IPS-15b (cell line): ENCODE results near the gene RNASE9.
"Not testable (repeated sequence)": the region's sequence is repeated elsewhere in the genome, so short reads cannot be mapped to it uniquely, and the experiment has no call there.

Source experiments
- H3K27me3 ChIP-seq: one replicate; pipeline ENCODE4 v1.6.1; 2013; ENCODE audit warnings: low read length; ENCODE audit not compliant: control insufficient read depth, insufficient read depth
- H3K36me3 ChIP-seq: one replicate; pipeline ENCODE4 v1.6.1; 2013; ENCODE audit warnings: low read length; ENCODE audit not compliant: control insufficient read depth, insufficient read depth
- H3K4me1 ChIP-seq: one replicate; pipeline ENCODE4 v1.6.1; 2013; ENCODE audit warnings: mild to moderate bottlenecking, low read length; ENCODE audit not compliant: control insufficient read depth, insufficient read depth
- H3K4me3 ChIP-seq: one replicate; pipeline ENCODE4 v1.5.1; 2013; ENCODE audit warnings: low read depth, low read length
- H3K9ac ChIP-seq: one replicate; pipeline ENCODE4 v1.6.1; 2013; ENCODE audit warnings: low read depth, mild to moderate bottlenecking, low read length
- H3K9me3 ChIP-seq: one replicate; pipeline ENCODE4 v1.6.1; 2013; ENCODE audit warnings: mild to moderate bottlenecking, low read length; ENCODE audit not compliant: control insufficient read depth, insufficient read depth

RNASE9 gene

DNA sequence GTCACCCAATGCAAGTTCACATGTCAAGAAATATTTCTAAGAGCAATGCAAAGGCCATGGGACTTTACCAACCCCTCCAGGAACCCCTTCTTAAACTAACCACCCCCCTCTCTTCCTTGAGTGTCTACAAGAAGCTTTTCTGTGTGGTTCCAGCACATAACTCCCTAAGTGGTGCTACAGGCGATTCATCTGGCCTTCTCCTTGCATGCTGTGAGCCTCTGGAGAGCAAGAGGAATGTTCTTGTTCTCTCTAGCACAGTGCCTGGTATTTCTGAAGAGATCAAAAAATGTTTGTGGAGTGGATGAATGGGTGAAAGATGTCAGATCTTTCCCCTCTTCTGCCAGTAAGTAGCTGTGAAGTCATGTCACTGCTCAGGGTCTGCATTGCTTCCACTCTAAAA lies 36.3 kb upstream of the RNASE9 start:
- H3K9ac ChIP-seq, result no peak overlapping the region
- H3K27me3 ChIP-seq, result no peaks in the 10 kb centered on the region
- no peaks in the 10 kb centered on the region for H3K9me3 ChIP-seq
- H3K4me3 ChIP-seq, result no peak overlapping the region
- no peaks in the 10 kb centered on the region for H3K4me1 ChIP-seq
- H3K36me3 ChIP-seq, result no peaks in the 10 kb centered on the region

DNA sequence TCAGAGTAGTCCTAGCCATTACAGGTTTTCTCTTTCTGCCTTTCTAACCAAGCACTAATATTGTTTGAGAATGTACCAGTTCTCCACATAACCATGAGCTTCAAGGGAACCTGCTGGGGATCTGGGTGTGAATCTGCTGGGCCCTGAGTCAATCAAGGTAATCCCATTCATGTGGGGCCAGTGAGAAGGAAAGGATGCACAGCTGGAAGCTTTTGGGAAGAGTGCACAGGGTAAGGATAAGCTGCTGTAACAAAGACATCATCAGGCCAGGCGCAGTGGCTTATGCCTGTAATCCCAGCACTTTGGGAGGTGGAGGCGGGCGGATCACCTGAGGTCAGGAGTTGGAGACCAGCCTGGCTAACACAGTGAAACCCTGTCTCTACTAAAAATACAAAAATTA lies 34.9 kb upstream of the RNASE9 start:
- H3K9ac ChIP-seq, H3K4me1 ChIP-seq, H3K27me3 ChIP-seq, H3K4me3 ChIP-seq, H3K9me3 ChIP-seq, H3K36me3 ChIP-seq: not testable (repeated sequence)

DNA sequence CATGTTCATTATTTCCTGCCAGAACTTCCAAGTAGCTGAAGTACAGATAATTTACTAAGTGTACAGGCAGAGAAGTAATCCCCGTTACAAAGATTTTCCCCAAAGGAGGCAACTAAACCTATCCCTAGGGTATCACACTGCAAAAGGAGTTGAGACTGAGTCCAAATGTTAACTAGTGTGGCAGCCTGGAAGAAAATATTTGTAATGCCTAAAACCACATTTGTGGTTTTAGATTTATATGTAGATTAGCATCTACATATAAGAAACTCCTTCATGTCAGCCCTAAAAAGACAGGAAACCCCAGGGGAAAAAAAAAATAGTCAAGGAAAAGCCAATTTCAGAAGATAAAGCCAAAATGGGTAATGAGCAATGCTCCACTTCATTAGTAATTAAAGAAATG lies 31.7 kb upstream of the RNASE9 start:
- Histone ChIP-seq H3K9me3 (no peaks in the 10 kb centered on the region), H3K4me1 (no peaks in the 10 kb centered on the region), H3K4me3 (no peak overlapping the region), H3K27me3 (no peaks in the 10 kb centered on the region), H3K36me3 (no peaks in the 10 kb centered on the region), H3K9ac (no peak overlapping the region)

DNA sequence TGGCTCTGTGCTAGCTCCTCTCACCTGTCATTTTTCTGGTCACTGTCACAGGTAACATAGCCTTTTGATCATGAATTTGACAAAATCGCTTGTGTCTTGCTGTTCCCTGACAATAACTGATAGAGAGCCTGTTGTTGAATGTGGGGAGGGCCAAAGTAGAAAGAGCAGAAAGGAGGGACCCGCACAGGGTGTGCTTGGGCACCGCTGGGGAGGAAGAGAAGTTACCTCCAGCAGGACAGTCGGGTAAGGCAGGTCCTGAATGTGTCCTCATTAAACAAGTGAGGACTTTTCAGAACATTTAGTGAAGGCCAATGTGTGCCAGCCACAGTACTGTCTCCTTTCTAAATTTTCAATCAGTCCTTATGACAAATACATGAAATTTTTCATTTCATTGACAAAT lies 30.4 kb upstream of the RNASE9 start, which contains the start of gene RNASE12:
Gene RNASE12 (minus strand): TSS at position 142 of the 400 bp plus-strand sequence. CDS start 653 bp downstream, outside the sequence.
- no peaks in the 10 kb centered on the region for H3K27me3 ChIP-seq
- no peak within 1 kb of the TSS for H3K4me3 ChIP-seq
- H3K4me1 ChIP-seq, result no peaks in the 10 kb centered on the region

DNA sequence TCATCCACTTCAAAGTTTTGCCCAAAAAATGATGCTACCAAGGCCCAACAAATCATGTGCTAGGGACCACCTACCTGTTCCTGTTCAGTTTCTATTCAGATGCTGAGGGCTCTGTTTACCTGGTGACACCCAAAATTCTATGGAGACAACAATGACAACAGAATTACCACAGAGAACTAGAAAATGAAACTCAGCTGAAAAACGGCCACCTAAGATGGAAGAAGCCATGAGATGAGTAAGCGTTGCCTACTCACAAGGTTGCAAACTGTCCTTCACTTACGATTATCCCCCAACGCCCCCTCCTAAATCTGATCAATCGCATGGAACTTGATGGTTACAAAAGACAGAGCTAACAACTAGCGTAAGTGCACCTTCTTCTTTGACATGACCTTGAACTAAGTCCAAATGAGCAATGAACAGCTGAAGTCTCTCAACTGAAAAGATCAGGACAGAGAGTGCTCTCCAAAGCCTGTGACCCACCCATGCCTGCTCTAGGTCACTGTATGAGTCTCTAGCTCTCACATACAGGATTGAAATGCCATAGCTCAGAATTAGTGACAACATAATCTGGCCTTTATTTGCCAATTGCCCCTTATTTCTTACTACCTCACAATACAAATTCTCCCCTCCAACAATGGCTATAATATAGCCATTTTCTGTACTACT lies 26.8 kb upstream of the RNASE9 start, which contains the start of gene RNASE11:
Gene RNASE11 (minus strand): TSS at position 513 of the 666 bp plus-strand sequence.
- peaks cover 13% of the 10 kb centered on the region for H3K4me1 ChIP-seq
- H3K27me3 ChIP-seq, result no peaks in the 10 kb centered on the region
- no peak within 1 kb of the TSS for H3K9ac ChIP-seq
- no peak within 1 kb of the TSS for H3K4me3 ChIP-seq
- no peaks in the 10 kb centered on the region for H3K36me3 ChIP-seq
- no peaks in the 10 kb centered on the region for H3K9me3 ChIP-seq

More for the DNA sequence above, 30.4 kb upstream of the RNASE9 start, which contains the start of gene RNASE12:
- H3K36me3 ChIP-seq, result no peaks in the 10 kb centered on the region
- no peaks in the 10 kb centered on the region for H3K9me3 ChIP-seq
- no peak within 1 kb of the TSS for H3K9ac ChIP-seq

DNA sequence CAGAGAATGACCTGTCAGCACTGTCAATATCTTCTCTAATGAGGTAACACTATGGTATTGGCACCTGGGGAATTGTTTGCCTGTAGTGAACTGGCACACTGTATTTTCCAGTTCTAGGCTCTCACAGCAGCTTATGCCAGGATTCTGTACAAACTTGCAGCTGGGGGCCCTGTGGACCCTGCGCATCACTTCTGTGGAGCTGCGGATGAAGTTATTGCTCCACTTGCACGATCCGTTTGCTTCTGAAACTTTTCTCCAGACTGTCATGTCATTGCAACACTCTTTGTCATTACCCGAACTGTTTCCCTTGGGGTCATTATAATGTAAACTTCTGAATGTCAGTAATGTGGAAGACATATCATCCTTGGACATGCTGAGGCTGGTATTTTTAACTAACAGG lies 23.1 kb upstream of the RNASE9 start:
- H3K9ac ChIP-seq, result no peak overlapping the region
- H3K27me3 ChIP-seq, result no peaks in the 10 kb centered on the region
- H3K4me3 ChIP-seq, result no peak overlapping the region
- H3K36me3 ChIP-seq, result no peaks in the 10 kb centered on the region
- H3K9me3 ChIP-seq, result no peaks in the 10 kb centered on the region
- peaks cover 31% of the 10 kb centered on the region for H3K4me1 ChIP-seq

DNA sequence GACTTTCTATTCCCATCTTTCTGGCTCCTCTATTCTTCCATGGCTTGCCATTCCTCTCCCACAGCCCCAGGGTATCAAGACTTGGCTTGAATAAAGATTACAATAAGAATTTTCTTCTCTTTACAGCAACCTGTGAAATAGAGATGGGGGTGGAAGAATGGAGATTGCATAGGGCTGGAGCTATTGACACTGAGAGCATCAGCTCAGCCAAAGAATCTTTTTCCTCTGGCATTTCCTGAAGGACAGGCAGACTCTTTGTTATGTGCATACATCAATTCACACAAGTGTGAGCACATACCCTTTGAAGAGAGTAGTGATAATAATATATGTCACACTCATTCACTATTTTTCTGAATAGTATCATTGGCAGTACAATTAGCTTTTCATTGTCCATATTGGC lies 22.3 kb upstream of the RNASE9 start:
- no peak overlapping the region for H3K4me3 ChIP-seq
- H3K9ac ChIP-seq, result no peak overlapping the region
- H3K36me3 ChIP-seq, result no peaks in the 10 kb centered on the region
- no peaks in the 10 kb centered on the region for H3K9me3 ChIP-seq
- peaks cover 36% of the 10 kb centered on the region for H3K4me1 ChIP-seq
- no peaks in the 10 kb centered on the region for H3K27me3 ChIP-seq

DNA sequence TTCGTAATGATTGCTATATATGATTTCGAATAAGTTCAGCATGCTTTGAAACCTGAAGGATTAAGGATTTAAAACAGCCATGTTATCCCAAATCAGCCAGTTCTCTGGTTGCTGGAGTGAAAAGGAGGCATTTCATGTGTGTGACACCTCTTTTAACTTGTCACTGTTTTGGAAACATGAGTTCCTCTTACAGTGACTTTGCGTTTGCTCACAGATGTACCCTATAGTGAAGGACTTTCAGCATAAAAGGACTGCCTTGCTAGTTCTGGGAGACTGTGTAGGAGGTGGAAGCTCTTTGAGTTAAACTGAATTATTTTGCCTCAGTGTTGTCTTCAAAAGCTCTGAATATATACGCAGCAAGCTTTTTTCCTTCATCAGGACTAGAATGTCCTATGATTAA lies 19.4 kb upstream of the RNASE9 start:
- Histone ChIP-seq H3K27me3 (no peaks in the 10 kb centered on the region), H3K36me3 (no peaks in the 10 kb centered on the region), H3K9me3 (no peaks in the 10 kb centered on the region), H3K4me1 (peaks cover 44% of the 10 kb centered on the region), H3K9ac (no peak overlapping the region), H3K4me3 (no peak overlapping the region)

DNA sequence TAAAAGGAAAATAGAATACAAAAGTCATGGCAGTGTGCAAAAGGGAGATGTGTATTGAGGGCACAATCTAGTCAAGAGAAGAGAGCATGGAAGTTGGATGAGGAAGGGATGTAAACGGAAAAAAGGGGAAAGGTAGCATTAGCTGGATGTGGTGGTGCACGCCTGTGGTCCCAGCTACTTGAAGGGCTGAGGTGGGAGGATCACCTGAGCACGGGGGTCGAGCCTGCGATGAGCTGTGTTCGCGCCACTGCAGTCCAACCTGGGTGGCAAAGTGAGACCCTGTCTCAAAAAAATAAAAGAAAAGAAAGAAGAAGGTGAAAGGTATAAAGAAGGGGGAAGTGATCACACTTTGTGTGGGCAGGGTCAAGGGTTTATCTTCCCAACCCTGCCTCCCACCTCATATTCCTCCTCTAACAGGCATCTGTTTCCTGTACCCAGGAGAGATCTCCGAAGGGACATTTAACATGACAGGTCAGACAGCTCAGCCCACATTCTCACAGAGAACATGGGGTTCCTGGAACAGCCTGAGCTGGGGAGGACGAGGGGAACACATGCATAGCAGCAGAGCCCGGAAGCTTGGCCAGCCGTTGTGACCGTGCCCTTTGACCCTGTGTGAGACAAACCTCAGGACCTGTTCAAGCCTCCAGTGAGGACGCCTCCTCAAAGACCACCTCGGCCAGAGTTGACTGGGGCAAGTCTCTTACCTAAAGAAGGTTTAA lies 18.1 kb upstream of the RNASE9 start:
- Histone ChIP-seq H3K4me1 (peaks cover 44% of the 10 kb centered on the region), H3K4me3 (no peak overlapping the region), H3K9ac (no peak overlapping the region), H3K9me3 (no peaks in the 10 kb centered on the region), H3K27me3 (no peaks in the 10 kb centered on the region), H3K36me3 (no peaks in the 10 kb centered on the region)

DNA sequence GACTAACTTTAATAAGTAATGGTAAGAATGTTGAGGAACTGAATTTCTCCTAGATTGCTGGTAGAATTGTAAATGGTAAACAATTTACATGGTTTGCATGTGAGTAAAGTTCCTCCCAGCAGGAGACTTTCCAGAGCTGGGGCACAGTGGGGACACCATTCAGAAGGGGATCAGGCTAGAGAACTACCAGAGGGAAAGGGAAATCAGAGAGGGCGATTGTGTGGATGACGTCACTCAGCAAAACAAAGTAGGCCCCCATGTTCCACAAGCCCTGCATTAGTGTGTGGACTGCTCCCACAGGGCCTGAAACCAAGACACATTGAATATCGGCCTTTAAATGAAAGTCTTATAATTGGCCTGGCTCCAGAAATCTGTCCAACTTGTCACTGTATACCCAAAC lies 17.5 kb upstream of the RNASE9 start:
- no peaks in the 10 kb centered on the region for H3K9me3 ChIP-seq
- H3K4me3 ChIP-seq, result no peak overlapping the region
- no peaks in the 10 kb centered on the region for H3K27me3 ChIP-seq
- no peak overlapping the region for H3K9ac ChIP-seq
- H3K36me3 ChIP-seq, result no peaks in the 10 kb centered on the region
- H3K4me1 ChIP-seq, result peaks cover 39% of the 10 kb centered on the region

DNA sequence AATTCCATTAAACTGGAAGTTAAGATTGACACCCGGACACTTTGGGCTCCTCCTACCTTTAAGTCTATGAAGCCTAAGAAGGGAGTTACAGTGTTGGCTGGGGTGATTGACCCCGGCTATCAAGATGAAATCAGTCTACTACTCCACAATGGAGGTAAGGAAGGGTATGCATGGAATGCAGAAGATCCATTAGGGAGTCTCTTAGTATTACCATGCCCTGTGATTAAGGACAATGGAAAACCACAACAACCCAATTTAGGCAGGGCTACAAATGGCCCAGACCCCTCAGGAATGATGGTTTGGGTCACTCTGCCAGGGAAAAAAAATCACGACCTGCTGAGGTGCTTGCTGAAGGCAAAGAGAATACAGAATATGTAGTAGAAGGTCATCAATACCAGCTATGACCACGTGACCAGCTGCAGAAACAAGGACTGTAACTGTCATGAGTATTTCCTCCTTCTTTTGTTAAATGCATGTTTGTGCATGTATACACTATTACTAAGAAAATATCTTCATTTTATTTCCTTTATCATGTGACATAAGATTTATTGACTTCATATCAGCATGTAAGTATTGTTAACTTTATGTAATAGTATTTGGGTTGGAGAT lies 11.6 kb upstream of the RNASE9 start:
- H3K4me3 ChIP-seq, H3K27me3 ChIP-seq, H3K9ac ChIP-seq, H3K4me1 ChIP-seq, H3K9me3 ChIP-seq, H3K36me3 ChIP-seq: not testable (repeated sequence)

DNA sequence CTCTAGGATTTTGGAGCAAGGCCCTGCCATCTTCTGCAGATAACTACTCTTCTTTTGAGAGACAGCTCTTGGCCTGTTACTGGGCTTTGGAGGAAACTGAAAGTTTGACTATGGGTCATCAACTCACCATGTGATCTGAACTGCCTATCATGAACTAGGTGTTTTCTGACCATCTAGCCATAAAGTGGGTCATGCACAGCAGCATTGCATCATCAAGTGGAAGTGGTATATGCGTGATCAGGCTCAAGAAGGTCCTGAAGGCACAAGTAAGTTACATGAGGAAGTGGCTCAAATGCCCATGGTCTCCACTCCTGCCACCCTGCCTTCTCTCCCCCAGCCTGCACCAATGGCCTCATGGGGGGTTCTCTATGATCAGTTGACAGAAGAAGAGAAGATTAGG lies 9.9 kb upstream of the RNASE9 start:
- not testable (repeated sequence) for H3K4me1 ChIP-seq

More for the DNA sequence above, 9.9 kb upstream of the RNASE9 start:
- not testable (repeated sequence) for H3K36me3 ChIP-seq, H3K9ac ChIP-seq, H3K27me3 ChIP-seq, H3K4me3 ChIP-seq, H3K9me3 ChIP-seq
